ENCODE data around the gene CAMK2N1. TPM values are rescaled to one million over a fixed set of nuclear protein-coding genes. Genes with fewer than 3 reads are reported as not detected.

Gene CAMK2N1
- total RNA-seq, 1 donor from 2014 or later: 0.18 TPM

DNA sequence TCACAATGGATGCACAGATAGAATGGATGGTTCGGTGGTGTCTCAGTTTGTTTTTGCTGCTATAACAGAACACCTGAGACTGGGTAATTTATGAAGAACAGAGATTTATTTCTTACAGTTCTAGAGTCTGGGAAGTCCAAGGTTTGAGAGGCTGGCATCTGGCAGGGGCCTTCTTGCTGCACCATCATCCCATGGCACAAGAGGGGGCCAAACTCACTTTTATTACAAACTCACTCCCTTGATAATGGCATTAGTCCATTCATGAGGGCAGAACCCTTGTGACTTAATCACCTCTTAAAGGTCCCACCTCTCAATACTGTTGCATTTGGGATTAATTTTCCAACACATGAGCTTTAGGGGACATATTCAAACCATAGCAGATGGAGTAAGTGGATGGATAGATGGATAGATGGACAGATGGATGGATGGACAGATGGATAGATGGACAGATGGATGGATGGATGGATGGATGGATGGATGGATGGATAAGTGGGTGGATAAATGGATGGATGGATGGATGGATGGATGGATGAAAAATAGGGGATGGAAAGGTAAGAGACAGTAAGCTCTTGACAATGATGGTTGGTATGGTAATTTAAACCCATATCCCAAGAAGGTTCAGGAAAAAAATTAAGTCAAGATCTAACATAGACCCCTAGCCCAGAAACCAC lies 16.5 kb downstream of the CAMK2N1 start:
- peaks cover 40% of the 10 kb centered on the region for H3K27me3 Mint-ChIP-seq
- no peaks in the 10 kb centered on the region for H3K9me3 Mint-ChIP-seq
- TF ChIP-seq, protein P1, sequence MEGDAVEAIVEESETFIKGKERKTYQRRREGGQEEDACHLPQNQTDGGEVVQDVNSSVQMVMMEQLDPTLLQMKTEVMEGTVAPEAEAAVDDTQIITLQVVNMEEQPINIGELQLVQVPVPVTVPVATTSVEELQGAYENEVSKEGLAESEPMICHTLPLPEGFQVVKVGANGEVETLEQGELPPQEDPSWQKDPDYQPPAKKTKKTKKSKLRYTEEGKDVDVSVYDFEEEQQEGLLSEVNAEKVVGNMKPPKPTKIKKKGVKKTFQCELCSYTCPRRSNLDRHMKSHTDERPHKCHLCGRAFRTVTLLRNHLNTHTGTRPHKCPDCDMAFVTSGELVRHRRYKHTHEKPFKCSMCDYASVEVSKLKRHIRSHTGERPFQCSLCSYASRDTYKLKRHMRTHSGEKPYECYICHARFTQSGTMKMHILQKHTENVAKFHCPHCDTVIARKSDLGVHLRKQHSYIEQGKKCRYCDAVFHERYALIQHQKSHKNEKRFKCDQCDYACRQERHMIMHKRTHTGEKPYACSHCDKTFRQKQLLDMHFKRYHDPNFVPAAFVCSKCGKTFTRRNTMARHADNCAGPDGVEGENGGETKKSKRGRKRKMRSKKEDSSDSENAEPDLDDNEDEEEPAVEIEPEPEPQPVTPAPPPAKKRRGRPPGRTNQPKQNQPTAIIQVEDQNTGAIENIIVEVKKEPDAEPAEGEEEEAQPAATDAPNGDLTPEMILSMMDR (IDR thresholded peaks at IDR 0.05): no peak
- peaks cover 4% of the 10 kb centered on the region for H3K4me1 Mint-ChIP-seq
- ChIA-PET POLR2A (no interaction called here), CTCF (no interaction called here)
- no peak overlapping the region for H3K27ac Mint-ChIP-seq
- no peak overlapping the region for H3K4me3 Mint-ChIP-seq
- ATAC-seq (ENCODE audit: low read depth) (no peak), DNase-seq (no peak)
- H3K36me3 Mint-ChIP-seq (ENCODE audit: low read depth): no peaks in the 10 kb centered on the region
- intact Hi-C loops (cut with micrococcal nuclease): no loop called here

DNA sequence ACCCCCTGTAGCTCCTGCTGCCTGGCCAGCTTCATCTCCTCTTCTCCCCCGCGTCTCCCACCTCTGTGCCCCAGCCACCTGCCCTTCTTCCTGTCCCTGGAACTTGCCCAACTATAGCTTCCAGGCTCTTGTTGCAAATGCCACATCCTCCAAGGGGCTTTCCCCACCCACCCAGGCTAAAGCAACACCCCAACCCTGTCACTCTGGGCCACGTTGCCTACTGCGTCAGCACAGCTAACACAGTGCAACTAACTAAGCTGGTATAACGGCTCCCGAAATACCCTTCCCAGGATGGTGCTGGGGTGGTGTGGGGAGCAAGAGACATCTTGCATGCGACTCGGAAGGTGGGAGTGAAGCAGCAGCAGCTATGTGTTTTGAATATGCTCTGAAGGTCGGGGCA lies 19.7 kb downstream of the CAMK2N1 start:
- no peak overlapping the region for H3K27ac Mint-ChIP-seq
- intact Hi-C loops (cut with micrococcal nuclease): no loop called here
- peaks cover 34% of the 10 kb centered on the region for H3K27me3 Mint-ChIP-seq
- no peak for DNase-seq
- ChIA-PET POLR2A (no interaction called here), CTCF (no interaction called here)
- H3K4me3 Mint-ChIP-seq: no peak overlapping the region
- no peaks in the 10 kb centered on the region for H3K36me3 Mint-ChIP-seq (ENCODE audit: low read depth)
- no peak for ATAC-seq (ENCODE audit: low read depth)
- TF ChIP-seq, protein P1 (IDR thresholded peaks at IDR 0.05): no peak
- no peaks in the 10 kb centered on the region for H3K9me3 Mint-ChIP-seq
- H3K4me1 Mint-ChIP-seq: no peaks in the 10 kb centered on the region

DNA sequence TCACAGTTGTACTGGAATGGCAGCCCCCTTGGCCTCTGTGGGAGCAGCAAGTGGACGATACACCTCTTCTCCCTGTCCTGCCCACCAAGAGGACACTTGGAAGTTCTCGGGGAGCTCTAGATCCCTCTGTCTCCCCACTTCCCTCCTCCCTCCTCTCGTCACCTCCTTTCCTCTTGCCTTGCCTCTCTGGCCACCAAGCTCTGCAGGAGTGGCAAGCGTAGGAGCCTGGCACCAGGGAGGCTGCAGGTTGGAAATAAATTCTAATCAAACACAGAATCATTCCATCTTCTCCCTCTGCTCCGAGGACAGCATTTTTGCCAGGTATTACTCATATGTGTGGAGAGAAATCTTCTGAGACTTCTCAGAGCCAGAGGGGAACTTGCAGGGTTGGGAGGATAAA lies 20.8 kb downstream of the CAMK2N1 start:
- Mint-ChIP-seq H3K4me1 (no peaks in the 10 kb centered on the region), H3K36me3 (ENCODE audit: low read depth) (no peaks in the 10 kb centered on the region), H3K4me3 (no peak overlapping the region), H3K9me3 (no peaks in the 10 kb centered on the region), H3K27ac (no peak overlapping the region), H3K27me3 (peaks cover 33% of the 10 kb centered on the region)
- TF ChIP-seq, protein P1 (IDR thresholded peaks at IDR 0.05): no peak
- no peak for DNase-seq
- no peak for ATAC-seq (ENCODE audit: low read depth)
- CTCF ChIA-PET: no interaction called here
- POLR2A ChIA-PET: no interaction called here
- intact Hi-C loops (cut with micrococcal nuclease): no loop called here

DNA sequence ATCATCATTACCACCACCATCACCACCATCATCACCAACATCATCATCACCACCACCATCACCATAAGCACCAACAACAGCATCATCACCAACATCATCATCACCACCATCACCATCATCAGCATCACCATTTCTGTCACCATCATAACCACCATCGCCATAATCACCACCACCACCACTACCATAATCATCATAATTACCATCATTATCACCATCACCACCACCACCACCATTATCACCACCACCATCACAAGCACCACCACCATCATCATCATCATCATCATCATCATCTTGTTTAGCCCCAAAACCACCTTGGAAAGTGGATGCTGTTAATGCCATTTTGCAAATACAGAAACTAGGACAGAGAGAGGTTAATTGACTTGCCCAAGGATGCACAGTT lies 22.5 kb downstream of the CAMK2N1 start:
- intact Hi-C loops (cut with micrococcal nuclease): no loop called here
- H3K4me3 Mint-ChIP-seq: no peak overlapping the region
- no peaks in the 10 kb centered on the region for H3K9me3 Mint-ChIP-seq
- TF ChIP-seq, protein P1 (IDR thresholded peaks at IDR 0.05): no peak
- H3K27me3 Mint-ChIP-seq: peaks cover 43% of the 10 kb centered on the region
- H3K27ac Mint-ChIP-seq: no peak overlapping the region
- ChIA-PET CTCF (no interaction called here), POLR2A (no interaction called here)
- ATAC-seq (ENCODE audit: low read depth) (no peak), DNase-seq (no peak)
- H3K36me3 Mint-ChIP-seq (ENCODE audit: low read depth): no peaks in the 10 kb centered on the region
- H3K4me1 Mint-ChIP-seq: no peaks in the 10 kb centered on the region

DNA sequence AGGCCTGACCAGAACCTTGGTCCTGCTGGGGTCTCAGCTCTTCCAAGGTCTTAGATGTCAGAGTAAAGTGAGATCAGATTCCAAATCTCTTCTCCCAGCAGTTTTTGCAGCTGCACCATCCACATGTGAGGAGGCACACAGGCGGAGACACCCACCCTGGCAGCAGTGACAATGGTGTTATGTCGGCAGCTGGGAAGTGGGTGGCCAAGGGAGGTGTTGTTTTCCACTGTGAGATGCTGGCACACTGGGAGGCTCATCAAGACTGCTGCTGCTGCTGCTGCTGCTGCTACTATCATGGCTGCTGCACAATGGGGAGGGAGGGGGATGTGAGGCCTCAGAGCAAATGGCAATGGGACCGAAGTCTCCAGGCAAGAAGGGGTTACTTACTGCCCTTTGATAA lies 23.6 kb downstream of the CAMK2N1 start:
- Mint-ChIP-seq H3K36me3 (ENCODE audit: low read depth) (no peaks in the 10 kb centered on the region), H3K27me3 (peaks cover 36% of the 10 kb centered on the region), H3K9me3 (no peaks in the 10 kb centered on the region), H3K4me3 (no peak overlapping the region), H3K27ac (no peak overlapping the region), H3K4me1 (no peaks in the 10 kb centered on the region)
- intact Hi-C loops (cut with micrococcal nuclease): no loop called here
- POLR2A ChIA-PET: no interaction called here
- ATAC-seq (ENCODE audit: low read depth) (no peak), DNase-seq (no peak)
- CTCF ChIA-PET: no interaction called here
- TF ChIP-seq, protein P1 (IDR thresholded peaks at IDR 0.05): no peak
